Left lung (tissue), 10 donors: ENCODE data around the gene TRIP6. TPM values are rescaled to one million over a fixed set of nuclear protein-coding genes. Genes with fewer than 3 reads are reported as not detected.
"Not testable (repeated sequence)": the region's sequence is repeated elsewhere in the genome, so short reads cannot be mapped to it uniquely, and the experiment has no call there.

ENCODE experiments used
- ATAC-seq: fragments of 200-7000 bp; cut with Tn5 transposase; one replicate; pipeline ENCODE4 v1.9.1; 2020; ENCODE audit warnings: moderate library complexity
- DNase-seq, 4 donors: peaks; one replicate each; pipeline ENCODE4 v3.0.0-alpha.2; 2013 to 2020
- H3K27ac ChIP-seq, 2 donors: fragments of 200-600 bp; sonication (generic) in 1 of 2; one replicate each; pipeline versions ENCODE4 v1.5.0 to v1.8.0; 2020 to 2021
- H3K27me3 ChIP-seq, 2 donors: fragments of 200-600 bp; sonication (generic) in 1 of 2; one replicate each; pipeline versions ENCODE4 v1.5.0 to v1.8.0; 2020 to 2021
- H3K36me3 ChIP-seq, 2 donors: fragments of 200-600 bp; sonication (generic) in 1 of 2; one replicate each; pipeline versions ENCODE4 v1.5.0 to v1.8.0; 2020 to 2021
- H3K4me1 ChIP-seq, 2 donors: fragments of 200-600 bp; one replicate each; pipeline ENCODE4 v1.8.0; 2021
- H3K4me3 ChIP-seq, 2 donors: fragments of 200-600 bp; sonication (generic) in 1 of 2; one replicate each; pipeline versions ENCODE4 v1.5.0 to v1.8.0; 2020 to 2021; ENCODE audit warnings: mild to moderate bottlenecking in 1 of 2
- H3K9me3 ChIP-seq, 2 donors: fragments of 200-600 bp; sonication (generic) in 1 of 2; one replicate each; pipeline versions ENCODE4 v1.5.0 to v1.8.0; 2020 to 2021
- intact Hi-C, 2 donors: fragments of 100-400 bp; cut with DNase I; formaldehyde crosslinking; loops; one replicate each; pipeline versions ENCODE4 v1.11.2 to v1.14.2; 2022
- polyA plus RNA-seq, 6 donors: library from polyadenylated mRNA; unstranded; fragments of 120-200 nt; gene quantifications; one replicate each; pipeline ENCODE4 v1.2.1, GENCODE V29; 2013; ENCODE audit not compliant: insufficient read length in 6 of 6
- total RNA-seq, 2 donors: library from RNA; stranded (reverse); fragmentation: NEBNext Ultra II Directional; extraction: Animal tissue kit (Norgen Biotek cat#: 25700); gene quantifications; one replicate each; pipeline ENCODE4 v1.2.1, GENCODE V29; 2021
- TF ChIP-seq, protein P1 (sequence below), 2 donors: fragments of 200-600 bp; sonication (generic) in 1 of 2; IDR thresholded peaks; one replicate each; pipeline versions ENCODE4 v1.5.0 to v1.8.0; 2021; ENCODE audit warnings: antibody characterized with exemption in 2 of 2
- donor health status: DM: no; HTN: yes; CAD: no.
- donor health status: DM: no; HTN: no; CAD: no.

Gene TRIP6
- total and polyA plus RNA-seq, 8 donors = 61.5 to 96.6 (median 76.2) TPM

- TF ChIP-seq, protein P1, sequence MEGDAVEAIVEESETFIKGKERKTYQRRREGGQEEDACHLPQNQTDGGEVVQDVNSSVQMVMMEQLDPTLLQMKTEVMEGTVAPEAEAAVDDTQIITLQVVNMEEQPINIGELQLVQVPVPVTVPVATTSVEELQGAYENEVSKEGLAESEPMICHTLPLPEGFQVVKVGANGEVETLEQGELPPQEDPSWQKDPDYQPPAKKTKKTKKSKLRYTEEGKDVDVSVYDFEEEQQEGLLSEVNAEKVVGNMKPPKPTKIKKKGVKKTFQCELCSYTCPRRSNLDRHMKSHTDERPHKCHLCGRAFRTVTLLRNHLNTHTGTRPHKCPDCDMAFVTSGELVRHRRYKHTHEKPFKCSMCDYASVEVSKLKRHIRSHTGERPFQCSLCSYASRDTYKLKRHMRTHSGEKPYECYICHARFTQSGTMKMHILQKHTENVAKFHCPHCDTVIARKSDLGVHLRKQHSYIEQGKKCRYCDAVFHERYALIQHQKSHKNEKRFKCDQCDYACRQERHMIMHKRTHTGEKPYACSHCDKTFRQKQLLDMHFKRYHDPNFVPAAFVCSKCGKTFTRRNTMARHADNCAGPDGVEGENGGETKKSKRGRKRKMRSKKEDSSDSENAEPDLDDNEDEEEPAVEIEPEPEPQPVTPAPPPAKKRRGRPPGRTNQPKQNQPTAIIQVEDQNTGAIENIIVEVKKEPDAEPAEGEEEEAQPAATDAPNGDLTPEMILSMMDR (IDR thresholded peaks at IDR 0.05) = no peak
- Histone ChIP-seq H3K4me3 (no peak overlapping the region), H3K36me3 (no peaks in the 10 kb centered on the region), H3K27me3 (peaks cover 0 to 52% of the 10 kb centered on the region in 2 donors), H3K9me3 (no peaks in the 10 kb centered on the region), H3K4me1 (no peaks in the 10 kb centered on the region), H3K27ac (no peak overlapping the region)
- DNase-seq (no peak), ATAC-seq (no peak)
- intact Hi-C loops = no loop called here
Observed at GRCh38 chr7:100902638-100903037, 35.5 kb downstream of the TRIP6 start.

- H3K36me3 ChIP-seq = no peaks in the 10 kb centered on the region
- ATAC-seq = no peak
- H3K27me3 ChIP-seq = peaks cover 0 to 6% of the 10 kb centered on the region in 2 donors
Observed at GRCh38 chr7:100908512-100908911, 41.3 kb downstream of the TRIP6 start.

GRCh38 chr7:100910443-100910842 is 43.3 kb downstream of the TRIP6 start:
- H3K36me3 ChIP-seq, H3K27ac ChIP-seq, H3K4me3 ChIP-seq, H3K27me3 ChIP-seq, H3K4me1 ChIP-seq, H3K9me3 ChIP-seq, DNase-seq, ATAC-seq, intact Hi-C loops: not testable (repeated sequence)

More at GRCh38 chr7:100908512-100908911, 41.3 kb downstream of the TRIP6 start:
- peaks cover 0 to 5% of the 10 kb centered on the region in 2 donors for H3K4me1 ChIP-seq
- TF ChIP-seq, protein P1 (IDR thresholded peaks at IDR 0.05) = no peak
- H3K27ac ChIP-seq = no peak overlapping the region
- no peaks in the 10 kb centered on the region for H3K9me3 ChIP-seq
- H3K4me3 ChIP-seq = no peak overlapping the region
- intact Hi-C loops = no loop called here
- no peak for DNase-seq

DNA sequence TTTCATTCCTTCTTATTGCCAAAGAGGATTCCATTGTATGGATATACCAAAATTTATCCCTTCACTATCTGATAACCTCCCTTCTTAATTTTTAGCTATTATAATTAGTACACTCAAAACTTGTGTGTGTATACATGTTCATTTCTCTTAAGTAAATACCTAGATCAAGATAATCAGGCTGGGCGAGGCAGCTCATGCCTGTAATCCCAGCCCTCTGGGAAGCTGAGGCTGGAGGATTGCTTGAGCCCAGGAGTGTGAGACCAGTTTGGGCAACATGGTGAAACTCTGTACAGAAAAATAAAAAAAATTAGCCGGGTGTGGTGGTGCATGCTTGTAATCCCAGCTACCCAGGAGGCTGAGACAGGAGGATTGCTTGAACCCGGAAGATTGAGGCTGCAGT is 44.3 kb downstream of the TRIP6 start:
- H3K9me3 ChIP-seq = no peaks in the 10 kb centered on the region
- H3K4me1 ChIP-seq = peaks cover 0 to 5% of the 10 kb centered on the region in 2 donors
- H3K36me3 ChIP-seq = no peaks in the 10 kb centered on the region
- ATAC-seq = no peak
- no peak overlapping the region for H3K27ac ChIP-seq
- no peak overlapping the region for H3K4me3 ChIP-seq
- no peak for DNase-seq
- intact Hi-C loops = no loop called here
- TF ChIP-seq, protein P1 (IDR thresholded peaks at IDR 0.05) = no peak
- peaks cover 0 to 10% of the 10 kb centered on the region in 2 donors for H3K27me3 ChIP-seq

DNA sequence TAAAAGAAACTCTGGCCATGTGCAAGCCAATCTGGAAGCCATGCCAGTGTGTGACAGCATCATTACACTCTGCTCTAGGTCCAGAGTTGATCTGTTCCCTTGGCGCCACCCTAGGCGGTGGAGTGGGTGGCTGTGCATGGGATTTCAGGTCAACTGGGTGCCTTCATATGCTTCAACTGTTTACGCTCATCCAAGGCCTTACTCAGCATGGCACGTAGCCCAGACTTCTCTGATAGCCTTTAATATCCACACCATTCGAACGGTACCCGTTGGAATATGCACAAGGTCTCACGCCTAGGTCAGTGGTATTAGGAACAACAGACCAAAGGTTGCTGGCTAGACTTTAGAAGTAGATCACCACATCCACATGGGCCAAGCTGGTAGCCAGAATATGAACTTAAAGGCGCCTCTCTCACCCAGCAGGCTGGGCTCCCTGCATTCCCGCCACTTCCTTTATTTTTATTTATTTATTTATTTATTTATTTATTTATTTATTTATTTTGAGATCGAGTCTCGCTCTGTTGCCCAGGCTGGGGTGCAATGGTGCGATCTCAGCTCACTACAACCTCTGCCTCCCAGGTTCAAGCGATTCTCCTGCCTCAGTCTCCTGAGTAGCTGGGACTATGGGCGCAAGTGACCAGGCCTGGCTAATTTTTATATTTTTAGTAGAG is 47.2 kb downstream of the TRIP6 start:
- no peak for DNase-seq

More for the DNA sequence above, 47.2 kb downstream of the TRIP6 start:
- intact Hi-C loops = no loop called here
- TF ChIP-seq, protein P1 (IDR thresholded peaks at IDR 0.05) = no peak
- Histone ChIP-seq H3K27me3 (peaks cover 0 to 12% of the 10 kb centered on the region in 2 donors), H3K9me3 (no peaks in the 10 kb centered on the region), H3K4me3 (no peak overlapping the region), H3K4me1 (peaks cover 0 to 5% of the 10 kb centered on the region in 2 donors), H3K27ac (no peak overlapping the region), H3K36me3 (no peaks in the 10 kb centered on the region)
- no peak for ATAC-seq
